Stimulated activated CD8-positive, alpha-beta memory T cell treated with anti-CD3 and anti-CD28 coated beads, Interleukin-4, amount 100 ng/mL, for 48 hours (primary cell): ENCODE data around the gene USO1.
"Not testable (repeated sequence)": the region's sequence is repeated elsewhere in the genome, so short reads cannot be mapped to it uniquely, and the experiment has no call there.

Source experiments
- DNase-seq: peaks from one replicate; pipeline ENCODE4 v3.0.0-alpha.2; 2020

USO1 gene

GRCh38 chr4:75771607-75772006 lies 47.2 kb downstream of the USO1 start:
- no peak for DNase-seq

- DNase-seq = no peak
Observed at GRCh38 chr4:75777589-75777988, 53.2 kb downstream of the USO1 start.

- no peak for DNase-seq
Observed at GRCh38 chr4:75779105-75779757, 54.9 kb downstream of the USO1 start.

- DNase-seq = no peak
Observed at GRCh38 chr4:75781305-75781704, 56.9 kb downstream of the USO1 start.

GRCh38 chr4:75786526-75786925 lies 62.1 kb downstream of the USO1 start:
- DNase-seq = no peak

- no peak for DNase-seq
Observed at GRCh38 chr4:75786938-75787337, 62.6 kb downstream of the USO1 start.

- no peak for DNase-seq
Observed at GRCh38 chr4:75790024-75790423, 65.6 kb downstream of the USO1 start.

- no peak for DNase-seq
Observed at GRCh38 chr4:75800972-75801371, 76.6 kb downstream of the USO1 start.

- not testable (repeated sequence) for DNase-seq
Observed at GRCh38 chr4:75806035-75806434, 81.7 kb downstream of the USO1 start.

GRCh38 chr4:75817901-75818300 lies 93.5 kb downstream of the USO1 start:
- DNase-seq = no peak

- DNase-seq = no peak
Observed at GRCh38 chr4:75819121-75819520, 94.7 kb downstream of the USO1 start.

GRCh38 chr4:75820197-75820596 lies 95.8 kb downstream of the USO1 start:
- no peak for DNase-seq

GRCh38 chr4:75820676-75821075 lies 96.3 kb downstream of the USO1 start:
- DNase-seq = no peak

- DNase-seq = no peak
Observed at GRCh38 chr4:75821216-75821615, 96.8 kb downstream of the USO1 start.

GRCh38 chr4:75821966-75822365 lies 97.6 kb downstream of the USO1 start:
- DNase-seq = no peak

- no peak for DNase-seq
Observed at GRCh38 chr4:75822416-75822815, 98.0 kb downstream of the USO1 start.

GRCh38 chr4:75823812-75824211 lies 99.4 kb downstream of the USO1 start:
- no peak for DNase-seq

GRCh38 chr4:75830906-75831305 lies 106.5 kb downstream of the USO1 start:
- no peak for DNase-seq

GRCh38 chr4:75831856-75832405 lies 107.6 kb downstream of the USO1 start:
- no peak for DNase-seq

GRCh38 chr4:75834095-75834771 lies 109.9 kb downstream of the USO1 start:
- DNase-seq = no peak

GRCh38 chr4:75834772-75835154 lies 110.4 kb downstream of the USO1 start:
- DNase-seq = no peak

- DNase-seq = no peak
Observed at GRCh38 chr4:75841641-75842520, 117.5 kb downstream of the USO1 start.

- DNase-seq = no peak
Observed at GRCh38 chr4:75843596-75843995, 119.2 kb downstream of the USO1 start.
